HEK293 (cell line): ENCODE data around the gene HSD17B2.

Experiments
- CTCF ChIA-PET: fragments of 350-600 bp; formaldehyde crosslinking; extraction: SDS; loops from one replicate; lab custom pipeline; 2021; ENCODE audit warnings: antibody characterized with exemption; lab: Yijun Ruan, JAX
- POLR2A ChIA-PET: fragments of 300-600 bp; formaldehyde crosslinking; extraction: SDS; loops from one replicate; lab custom pipeline; 2020; ENCODE audit warnings: antibody characterized with exemption, inconsistent platforms; lab: Yijun Ruan, JAX
- H3K27ac ChIP-seq: fragments of 200-500 bp; sonication (Bioruptor generic); 2 replicates; pipeline ENCODE4 v1.5.1; 2014; ENCODE audit warnings: low read depth, low read length, control low read depth, inconsistent platforms; ENCODE audit errors: extremely low read depth
- H3K36me3 ChIP-seq, 2 experiments: fragments of 200-500 bp in 1 of 2; sonication (Bioruptor generic) in 1 of 2; 1 replicate in 1 of 2; 2 replicates in 1 of 2; pipeline ENCODE4 v1.5.1; 2014 to 2017; ENCODE audit warnings: inconsistent platforms in 2 of 2, low read length in 2 of 2; ENCODE audit not compliant: control insufficient read depth in 2 of 2, insufficient read depth in 1 of 2
- H3K4me1 ChIP-seq: fragments of 200-500 bp; sonication (Bioruptor generic); 2 replicates; pipeline ENCODE4 v1.5.1; 2014; ENCODE audit warnings: mild to moderate bottlenecking, low read length, inconsistent platforms; ENCODE audit not compliant: control insufficient read depth, insufficient read depth
- H3K4me3 ChIP-seq: 2 replicates; pipeline ENCODE4 v1.5.1; 2011; ENCODE audit warnings: low read depth, mild to moderate bottlenecking, control low read depth, low read length, moderate library complexity
- H3K9me3 ChIP-seq: fragments of 200-500 bp; sonication (Bioruptor generic); 2 replicates; pipeline ENCODE4 v1.5.1; 2014; ENCODE audit warnings: low read depth, low read length, inconsistent platforms; ENCODE audit not compliant: control insufficient read depth, insufficient read depth
- GLI4 ChIP-seq: fragments of 450-650 bp; formaldehyde crosslinking; IDR thresholded peaks from 2 replicates; pipeline ENCODE4 v1.5.1; 2016; ENCODE audit warnings: missing biosample characterization, missing genetic modification characterization
- GLIS2 ChIP-seq: fragments of 450-650 bp; formaldehyde crosslinking; IDR thresholded peaks from 2 replicates; pipeline ENCODE4 v1.5.1; 2016; ENCODE audit warnings: missing biosample characterization, missing genetic modification characterization
- KLF17 ChIP-seq: fragments of 450-650 bp; formaldehyde crosslinking; IDR thresholded peaks from 2 replicates; pipeline ENCODE4 v1.5.1; 2016; ENCODE audit warnings: missing biosample characterization, missing genetic modification characterization
- KLF7 ChIP-seq: fragments of 450-650 bp; formaldehyde crosslinking; IDR thresholded peaks from 2 replicates; pipeline ENCODE4 v1.5.1; 2016; ENCODE audit warnings: missing biosample characterization, missing genetic modification characterization, borderline replicate concordance
- MEIS1 ChIP-seq: sonication (generic); formaldehyde crosslinking; IDR thresholded peaks from 2 replicates; pipeline ENCODE4 v1.8.1; 2022; ENCODE audit warnings: missing genetic modification reagents, mild to moderate bottlenecking, borderline replicate concordance
- SP3 ChIP-seq: fragments of 450-650 bp; formaldehyde crosslinking; IDR thresholded peaks from 2 replicates; pipeline ENCODE4 v1.5.1; 2016; ENCODE audit warnings: missing biosample characterization, missing genetic modification characterization
- SP7 ChIP-seq: fragments of 450-650 bp; formaldehyde crosslinking; IDR thresholded peaks from 2 replicates; pipeline ENCODE4 v1.5.1; 2016; ENCODE audit warnings: missing biosample characterization, missing genetic modification characterization
- TRIM28 ChIP-seq: IDR thresholded peaks from 2 replicates; pipeline ENCODE4 v1.6.1; 2011; ENCODE audit warnings: low read length, control low read depth, borderline replicate concordance
- ZBTB49 ChIP-seq: fragments of 450-650 bp; formaldehyde crosslinking; IDR thresholded peaks from 2 replicates; pipeline ENCODE4 v1.5.1; 2016; ENCODE audit warnings: missing biosample characterization, missing genetic modification characterization, low read depth
- ZNF10 ChIP-seq: fragments of 450-650 bp; formaldehyde crosslinking; IDR thresholded peaks from 2 replicates; pipeline ENCODE4 v1.5.1; 2017; ENCODE audit warnings: missing biosample characterization, missing genetic modification characterization
- ZNF112 ChIP-seq: fragments of 450-650 bp; formaldehyde crosslinking; IDR thresholded peaks from 2 replicates; pipeline ENCODE4 v1.5.0; 2017; ENCODE audit warnings: missing biosample characterization, missing genetic modification characterization
- ZNF138 ChIP-seq: fragments of 450-650 bp; formaldehyde crosslinking; IDR thresholded peaks from 2 replicates; pipeline ENCODE4 v1.5.1; 2016; ENCODE audit warnings: missing biosample characterization, missing genetic modification characterization, borderline replicate concordance
- ZNF157 ChIP-seq: fragments of 450-650 bp; formaldehyde crosslinking; IDR thresholded peaks from 2 replicates; pipeline ENCODE4 v1.5.1; 2016; ENCODE audit warnings: missing biosample characterization, missing genetic modification characterization
- ZNF211 ChIP-seq: fragments of 450-650 bp; formaldehyde crosslinking; IDR thresholded peaks from 2 replicates; pipeline ENCODE4 v1.5.1; 2016; ENCODE audit warnings: low read depth, missing biosample characterization, missing genetic modification characterization
- ZNF214 ChIP-seq: fragments of 450-650 bp; formaldehyde crosslinking; IDR thresholded peaks from 2 replicates; pipeline ENCODE4 v1.5.1; 2017; ENCODE audit warnings: missing biosample characterization, mild to moderate bottlenecking, missing genetic modification characterization, borderline replicate concordance
- ZNF223 ChIP-seq: fragments of 450-650 bp; formaldehyde crosslinking; IDR thresholded peaks from 2 replicates; pipeline ENCODE4 v1.5.1; 2016; ENCODE audit warnings: missing biosample characterization, missing genetic modification characterization
- ZNF266 ChIP-seq: fragments of 450-650 bp; formaldehyde crosslinking; IDR thresholded peaks from 2 replicates; pipeline ENCODE4 v1.5.1; 2016; ENCODE audit warnings: missing biosample characterization, missing genetic modification characterization, low read depth
- ZNF324 ChIP-seq: fragments of 450-650 bp; formaldehyde crosslinking; IDR thresholded peaks from 2 replicates; pipeline ENCODE4 v1.5.1; 2016; ENCODE audit warnings: missing biosample characterization, missing genetic modification characterization
- ZNF423 ChIP-seq: fragments of 450-650 bp; formaldehyde crosslinking; IDR thresholded peaks from 2 replicates; pipeline ENCODE4 v1.5.1; 2016; ENCODE audit warnings: missing biosample characterization, missing genetic modification characterization
- ZNF473 ChIP-seq: fragments of 450-650 bp; formaldehyde crosslinking; IDR thresholded peaks from 2 replicates; pipeline ENCODE4 v1.5.1; 2017; ENCODE audit warnings: missing biosample characterization, missing genetic modification characterization
- ZNF48 ChIP-seq: fragments of 450-650 bp; formaldehyde crosslinking; IDR thresholded peaks from 2 replicates; pipeline ENCODE4 v1.5.1; 2016; ENCODE audit warnings: missing biosample characterization, missing genetic modification characterization
- ZNF596 ChIP-seq: fragments of 450-650 bp; IDR thresholded peaks from 2 replicates; pipeline ENCODE4 v1.5.0; 2018; ENCODE audit warnings: missing biosample characterization, mild to moderate bottlenecking, missing genetic modification characterization, moderate library complexity
- ZNF747 ChIP-seq: fragments of 450-650 bp; formaldehyde crosslinking; IDR thresholded peaks from 2 replicates; pipeline ENCODE4 v1.5.1; 2016; ENCODE audit warnings: missing biosample characterization, missing genetic modification characterization
- ZNF792 ChIP-seq: fragments of 450-650 bp; formaldehyde crosslinking; IDR thresholded peaks from 2 replicates; pipeline ENCODE4 v1.5.1; 2016; ENCODE audit warnings: missing biosample characterization, missing genetic modification characterization
- ZSCAN23 ChIP-seq: fragments of 450-650 bp; formaldehyde crosslinking; IDR thresholded peaks from 2 replicates; pipeline ENCODE4 v1.5.1; 2016; ENCODE audit warnings: missing biosample characterization, missing genetic modification characterization
- ZXDB ChIP-seq: fragments of 450-650 bp; formaldehyde crosslinking; IDR thresholded peaks from 2 replicates; pipeline ENCODE4 v1.5.1; 2016; ENCODE audit warnings: missing biosample characterization, missing genetic modification characterization
- TF ChIP-seq, protein P1 (sequence below): fragments of 450-650 bp; formaldehyde crosslinking; IDR thresholded peaks from 2 replicates; pipeline ENCODE4 v1.5.1; 2016; ENCODE audit warnings: missing biosample characterization, missing genetic modification characterization
- TF ChIP-seq, protein P2 (sequence below): fragments of 450-650 bp; formaldehyde crosslinking; IDR thresholded peaks from 2 replicates; pipeline ENCODE4 v1.5.1; 2016; ENCODE audit warnings: missing biosample characterization, missing genetic modification characterization

Gene HSD17B2

DNA sequence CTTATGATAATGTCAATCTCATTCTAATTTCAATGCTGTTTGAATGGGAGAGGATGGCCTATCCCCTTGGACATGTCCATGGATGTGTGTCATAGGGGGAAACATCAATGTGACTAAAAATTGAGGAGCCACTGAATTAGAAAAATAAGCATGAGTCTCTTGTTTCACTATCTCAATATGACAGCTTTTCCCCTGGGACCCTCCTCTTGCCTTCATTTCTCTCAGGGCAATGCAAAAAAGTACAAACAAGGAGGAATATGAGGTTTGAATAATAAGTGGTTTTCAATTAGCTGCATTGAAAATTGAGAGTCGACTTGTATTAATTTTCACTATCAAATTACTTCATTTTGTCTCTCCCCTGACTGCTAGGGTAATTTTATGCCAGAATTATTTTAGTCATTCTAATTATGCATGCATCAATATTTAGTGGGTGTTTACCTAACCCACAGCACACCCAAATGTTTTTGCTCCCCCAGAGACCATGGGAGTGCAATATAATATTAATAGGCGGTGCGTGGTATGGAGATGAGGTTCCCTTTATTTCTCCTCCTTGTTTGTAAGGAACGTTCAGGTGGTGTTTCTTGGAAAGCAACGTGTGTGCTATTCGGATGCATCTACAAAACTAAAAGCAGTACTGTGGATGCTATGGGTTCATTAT, 17.0 kb upstream of the HSD17B2 start:
- ChIA-PET CTCF (no interaction called here), POLR2A (no interaction called here)
- TF ChIP-seq ZNF223 (no peak), ZNF473 (no peak), GLIS2 (tag by site-specific recombination) (no peak), ZBTB49 (tag by site-specific recombination) (no peak), ZXDB (tag by site-specific recombination) (no peak), ZNF596 (tag by site-specific recombination) (no peak), ZNF112 (tag by site-specific recombination) (no peak), ZNF10 (tag by site-specific recombination) (no peak)
- Histone ChIP-seq H3K9me3 (no peaks in the 10 kb centered on the region), H3K36me3 (no peaks in the 10 kb centered on the region), H3K27ac (no peak overlapping the region), H3K4me3 (no peak overlapping the region), H3K4me1 (no peaks in the 10 kb centered on the region)

DNA sequence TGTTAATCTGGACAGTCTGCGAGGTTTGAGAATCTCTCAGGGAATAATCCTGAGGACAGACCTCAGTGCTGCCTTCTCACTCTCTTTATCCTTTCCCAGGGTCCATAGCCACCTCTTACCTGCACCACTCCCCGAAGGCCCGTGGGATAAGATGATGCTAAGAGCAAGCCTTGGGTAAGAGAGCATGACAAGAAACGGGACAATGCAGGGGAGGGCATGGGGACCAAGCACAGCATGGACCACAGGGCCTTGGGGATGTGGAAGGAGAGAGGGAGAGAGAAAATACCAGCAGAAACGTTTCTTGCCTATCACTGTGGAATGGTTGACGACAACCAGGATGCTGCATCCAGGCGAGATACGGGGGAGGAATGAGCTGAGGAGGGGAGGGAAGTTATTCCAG, 15.5 kb upstream of the HSD17B2 start:
- Histone ChIP-seq H3K36me3 (no peaks in the 10 kb centered on the region), H3K4me3 (no peak overlapping the region), H3K27ac (no peak overlapping the region), H3K9me3 (no peaks in the 10 kb centered on the region)
- POLR2A ChIA-PET, result no interaction called here
- CTCF ChIA-PET, result interaction anchor here (0.6 kb wide), 1 partner anchor 362 kb away, joined by 3 read pairs; no protein-coding TSS in a partner anchor
- TF ChIP-seq ZSCAN23 (no peak), GLI4 (no peak), SP7 (tag by site-specific recombination) (no peak), KLF17 (tag by site-specific recombination) (no peak), TRIM28 (no peak), ZNF138 (tag by site-specific recombination) (no peak), ZNF48 (no peak), MEIS1 (no peak), ZNF747 (tag by site-specific recombination) (no peak), KLF7 (no peak), ZNF423 (tag by site-specific recombination) (no peak), ZNF792 (no peak), ZNF157 (tag by site-specific recombination) (no peak), ZNF211 (tag by site-specific recombination) (no peak), ZNF214 (tag by site-specific recombination) (no peak), ZNF324 (tag by site-specific recombination) (no peak), ZNF266 (no peak), SP3 (tag by site-specific recombination) (no peak)
- TF ChIP-seq, protein P1, sequence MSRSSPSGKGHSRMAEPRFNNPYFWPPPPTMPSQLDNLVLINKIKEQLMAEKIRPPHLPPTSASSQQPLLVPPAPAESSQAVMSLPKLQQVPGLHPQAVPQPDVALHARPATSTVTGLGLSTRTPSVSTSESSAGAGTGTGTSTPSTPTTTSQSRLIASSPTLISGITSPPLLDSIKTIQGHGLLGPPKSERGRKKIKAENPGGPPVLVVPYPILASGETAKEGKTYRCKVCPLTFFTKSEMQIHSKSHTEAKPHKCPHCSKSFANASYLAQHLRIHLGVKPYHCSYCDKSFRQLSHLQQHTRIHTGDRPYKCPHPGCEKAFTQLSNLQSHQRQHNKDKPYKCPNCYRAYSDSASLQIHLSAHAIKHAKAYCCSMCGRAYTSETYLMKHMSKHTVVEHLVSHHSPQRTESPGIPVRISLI (tag by site-specific recombination), result no peak
- TF ChIP-seq, protein P2, sequence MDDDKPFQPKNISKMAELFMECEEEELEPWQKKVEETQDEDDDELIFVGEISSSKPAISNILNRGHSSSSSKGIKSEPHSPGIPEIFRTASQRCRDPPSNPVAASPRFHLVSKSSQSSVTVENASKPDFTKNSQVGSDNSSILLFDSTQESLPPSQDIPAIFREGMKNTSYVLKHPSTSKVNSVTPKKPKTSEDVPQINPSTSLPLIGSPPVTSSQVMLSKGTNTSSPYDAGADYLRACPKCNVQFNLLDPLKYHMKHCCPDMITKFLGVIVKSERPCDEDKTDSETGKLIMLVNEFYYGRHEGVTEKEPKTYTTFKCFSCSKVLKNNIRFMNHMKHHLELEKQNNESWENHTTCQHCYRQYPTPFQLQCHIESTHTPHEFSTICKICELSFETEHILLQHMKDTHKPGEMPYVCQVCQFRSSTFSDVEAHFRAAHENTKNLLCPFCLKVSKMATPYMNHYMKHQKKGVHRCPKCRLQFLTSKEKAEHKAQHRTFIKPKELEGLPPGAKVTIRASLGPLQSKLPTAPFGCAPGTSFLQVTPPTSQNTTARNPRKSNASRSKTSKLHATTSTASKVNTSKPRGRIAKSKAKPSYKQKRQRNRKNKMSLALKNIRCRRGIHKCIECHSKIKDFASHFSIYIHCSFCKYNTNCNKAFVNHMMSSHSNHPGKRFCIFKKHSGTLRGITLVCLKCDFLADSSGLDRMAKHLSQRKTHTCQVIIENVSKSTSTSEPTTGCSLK (tag by site-specific recombination), result no peak
- TF ChIP-seq, all 188 proteins: peak for 0
- no peaks in the 10 kb centered on the region; the same call in 1 of the 2 replicates for H3K4me1 ChIP-seq
